HG03571 (cell line): ENCODE results near the gene ZNF474.
"Not testable (repeated sequence)": the region's sequence is repeated elsewhere in the genome, so short reads cannot be mapped to it uniquely, and the experiment has no call there.

Experiments
- ATAC-seq: cut with Tn5 transposase; IDR thresholded peaks from one replicate; pipeline ENCODE4 v1.9.1; 2021; ENCODE audit not compliant: unreplicated experiment

Gene ZNF474

GRCh38 chr5:122129306-122129705 is at the start of gene ZNF474:
Gene ZNF474 (plus strand): TSS chr5:122129546. CDS start chr5:122151991, 22,445 bp downstream.
- no peak for ATAC-seq

- no peak for ATAC-seq
Measured at GRCh38 chr5:122081541-122081940, 47.8 kb upstream of the ZNF474 start.

- ATAC-seq, result no peak
Measured at GRCh38 chr5:122083535-122083934, 45.8 kb upstream of the ZNF474 start.

GRCh38 chr5:122085041-122085440 is 44.3 kb upstream of the ZNF474 start:
- ATAC-seq, result no peak

- no peak for ATAC-seq
Measured at GRCh38 chr5:122089096-122090013, 40.0 kb upstream of the ZNF474 start.

- no peak for ATAC-seq
Measured at GRCh38 chr5:122091936-122092600, 37.3 kb upstream of the ZNF474 start.

GRCh38 chr5:122093415-122094180 is 35.7 kb upstream of the ZNF474 start:
- ATAC-seq, result no peak

GRCh38 chr5:122094251-122094650 is 35.1 kb upstream of the ZNF474 start:
- not testable (repeated sequence) for ATAC-seq

GRCh38 chr5:122095158-122095557 is 34.2 kb upstream of the ZNF474 start:
- no peak for ATAC-seq

- ATAC-seq, result no peak
Measured at GRCh38 chr5:122097391-122097790, 32.0 kb upstream of the ZNF474 start.

GRCh38 chr5:122099060-122099790 is 30.1 kb upstream of the ZNF474 start:
- ATAC-seq, result no peak

- ATAC-seq, result no peak
Measured at GRCh38 chr5:122101636-122102285, 27.6 kb upstream of the ZNF474 start.

- no peak for ATAC-seq
Measured at GRCh38 chr5:122102825-122103224, 26.5 kb upstream of the ZNF474 start.

GRCh38 chr5:122105909-122106308 is 23.4 kb upstream of the ZNF474 start:
- ATAC-seq, result no peak

- ATAC-seq, result no peak
Measured at GRCh38 chr5:122107016-122107415, 22.3 kb upstream of the ZNF474 start.

- ATAC-seq, result no peak
Measured at GRCh38 chr5:122110987-122111386, 18.4 kb upstream of the ZNF474 start.

GRCh38 chr5:122111460-122111859 is 17.9 kb upstream of the ZNF474 start:
- ATAC-seq, result no peak

- no peak for ATAC-seq
Measured at GRCh38 chr5:122112063-122112462, 17.3 kb upstream of the ZNF474 start.

- no peak for ATAC-seq
Measured at GRCh38 chr5:122112733-122113558, 16.4 kb upstream of the ZNF474 start.
